IPS-18a (cell line): ENCODE results near the gene SYNDIG1.

ENCODE experiments used
- H3K27ac ChIP-seq: one replicate; pipeline ENCODE4 v1.5.1; 2013; ENCODE audit warnings: low read length
- H3K27me3 ChIP-seq: one replicate; pipeline ENCODE4 v1.6.1; 2013; ENCODE audit warnings: mild to moderate bottlenecking, low read length; ENCODE audit not compliant: control insufficient read depth, insufficient read depth
- H3K36me3 ChIP-seq: one replicate; pipeline ENCODE4 v1.6.1; 2013; ENCODE audit warnings: low read depth, low read length; ENCODE audit not compliant: control insufficient read depth
- H3K4me1 ChIP-seq: one replicate; pipeline ENCODE4 v1.6.1; 2013; ENCODE audit warnings: low read depth, low read length; ENCODE audit not compliant: control insufficient read depth
- H3K4me3 ChIP-seq: one replicate; pipeline ENCODE4 v1.5.1; 2013; ENCODE audit warnings: low read length
- H3K9ac ChIP-seq: one replicate; pipeline ENCODE4 v1.6.1; 2013; ENCODE audit warnings: mild to moderate bottlenecking, low read length, moderate library complexity
- H3K9me3 ChIP-seq: one replicate; pipeline ENCODE4 v1.6.1; 2013; ENCODE audit warnings: low read depth, low read length; ENCODE audit not compliant: control insufficient read depth

SYNDIG1 gene

GRCh38 chr20:24521032-24521431, 51.6 kb downstream of the SYNDIG1 start:
- Histone ChIP-seq H3K27ac (no peak overlapping the region), H3K9me3 (no peaks in the 10 kb centered on the region), H3K4me3 (no peak overlapping the region), H3K36me3 (no peaks in the 10 kb centered on the region), H3K9ac (no peak overlapping the region), H3K27me3 (no peaks in the 10 kb centered on the region), H3K4me1 (no peaks in the 10 kb centered on the region)

GRCh38 chr20:24522452-24523330, 53.3 kb downstream of the SYNDIG1 start:
- peaks cover 5% of the 10 kb centered on the region for H3K4me1 ChIP-seq
- H3K27ac ChIP-seq: no peak overlapping the region
- H3K36me3 ChIP-seq: no peaks in the 10 kb centered on the region
- H3K9ac ChIP-seq: no peak overlapping the region
- no peak overlapping the region for H3K4me3 ChIP-seq
- no peaks in the 10 kb centered on the region for H3K27me3 ChIP-seq
- no peaks in the 10 kb centered on the region for H3K9me3 ChIP-seq

- Histone ChIP-seq H3K27ac (no peak overlapping the region), H3K9me3 (no peaks in the 10 kb centered on the region), H3K9ac (no peak overlapping the region), H3K4me1 (peaks cover 7% of the 10 kb centered on the region), H3K4me3 (no peak overlapping the region), H3K36me3 (no peaks in the 10 kb centered on the region), H3K27me3 (no peaks in the 10 kb centered on the region)
Observed at GRCh38 chr20:24523661-24524060, 54.2 kb downstream of the SYNDIG1 start.

- Histone ChIP-seq H3K9me3 (no peaks in the 10 kb centered on the region), H3K4me3 (no peak overlapping the region), H3K9ac (no peak overlapping the region), H3K36me3 (no peaks in the 10 kb centered on the region), H3K27ac (no peak overlapping the region), H3K4me1 (peaks cover 7% of the 10 kb centered on the region), H3K27me3 (no peaks in the 10 kb centered on the region)
Observed at GRCh38 chr20:24528583-24529368, 59.3 kb downstream of the SYNDIG1 start.

- Histone ChIP-seq H3K4me3 (no peak overlapping the region), H3K4me1 (peaks cover 7% of the 10 kb centered on the region), H3K9ac (no peak overlapping the region), H3K27me3 (no peaks in the 10 kb centered on the region), H3K9me3 (no peaks in the 10 kb centered on the region), H3K36me3 (no peaks in the 10 kb centered on the region), H3K27ac (no peak overlapping the region)
Observed at GRCh38 chr20:24529369-24529719, 59.9 kb downstream of the SYNDIG1 start.

- Histone ChIP-seq H3K36me3 (no peaks in the 10 kb centered on the region), H3K4me1 (peaks cover 7% of the 10 kb centered on the region), H3K4me3 (no peak overlapping the region), H3K27me3 (no peaks in the 10 kb centered on the region), H3K9ac (no peak overlapping the region), H3K27ac (no peak overlapping the region), H3K9me3 (no peaks in the 10 kb centered on the region)
Observed at GRCh38 chr20:24530131-24530680, 60.8 kb downstream of the SYNDIG1 start.

- Histone ChIP-seq H3K27ac (no peak overlapping the region), H3K4me3 (no peak overlapping the region), H3K9me3 (no peaks in the 10 kb centered on the region), H3K27me3 (no peaks in the 10 kb centered on the region), H3K36me3 (no peaks in the 10 kb centered on the region), H3K4me1 (peaks cover 7% of the 10 kb centered on the region), H3K9ac (no peak overlapping the region)
Observed at GRCh38 chr20:24531202-24531601, 61.8 kb downstream of the SYNDIG1 start.

GRCh38 chr20:24531631-24532419, 62.4 kb downstream of the SYNDIG1 start:
- Histone ChIP-seq H3K4me1 (peaks cover 7% of the 10 kb centered on the region), H3K36me3 (no peaks in the 10 kb centered on the region), H3K4me3 (no peak overlapping the region), H3K9me3 (no peaks in the 10 kb centered on the region), H3K27me3 (no peaks in the 10 kb centered on the region), H3K9ac (no peak overlapping the region), H3K27ac (no peak overlapping the region)

GRCh38 chr20:24533449-24533848, 64.0 kb downstream of the SYNDIG1 start:
- H3K27me3 ChIP-seq: no peaks in the 10 kb centered on the region
- no peaks in the 10 kb centered on the region for H3K36me3 ChIP-seq
- H3K4me3 ChIP-seq: no peak overlapping the region
- no peaks in the 10 kb centered on the region for H3K4me1 ChIP-seq
- no peak overlapping the region for H3K9ac ChIP-seq
- H3K27ac ChIP-seq: no peak overlapping the region
- H3K9me3 ChIP-seq: no peaks in the 10 kb centered on the region

GRCh38 chr20:24534282-24534681, 64.9 kb downstream of the SYNDIG1 start:
- no peaks in the 10 kb centered on the region for H3K36me3 ChIP-seq

More at GRCh38 chr20:24534282-24534681, 64.9 kb downstream of the SYNDIG1 start:
- Histone ChIP-seq H3K9me3 (no peaks in the 10 kb centered on the region), H3K27me3 (no peaks in the 10 kb centered on the region), H3K4me3 (no peak overlapping the region), H3K9ac (no peak overlapping the region), H3K27ac (no peak overlapping the region), H3K4me1 (no peaks in the 10 kb centered on the region)
